ENCODE measurements around the gene SYT7. TPM values are rescaled to one million over a fixed set of nuclear protein-coding genes. Genes with fewer than 3 reads are reported as not detected.

Gene SYT7
- total and polyA plus RNA-seq, 4 donors, result 1.7 to 10.6 (median 3.8) TPM

GRCh38 chr11:61529537-61530225, 51.2 kb downstream of the SYT7 start:
- Histone ChIP-seq H3K9me3 (ENCODE audit: control insufficient read depth in 4 of 4, insufficient read depth in 3 of 4, low read length in 3 of 4) (no peaks in the 10 kb centered on the region), H3K27ac (ENCODE audit: low read depth in 1 of 2, low read length in 1 of 2) (peak overlapping the region in 1 of 2 donors; percentile 47), H3K27me3 (ENCODE audit: control insufficient read depth in 3 of 3, insufficient read depth in 3 of 3, low read length in 2 of 3) (no peaks in the 10 kb centered on the region), H3K4me1 (ENCODE audit: control insufficient read depth in 5 of 5, insufficient read depth in 5 of 5, low read length in 5 of 5) (peaks cover 0 to 14% (median 12%) of the 10 kb centered on the region in 5 donors), H3K4me3 (no peak overlapping the region), H3K36me3 (ENCODE audit: control insufficient read depth in 4 of 4, insufficient read depth in 4 of 4, low read length in 4 of 4) (no peaks in the 10 kb centered on the region), H3K9ac (ENCODE audit: insufficient read depth in 1 of 2, low read length in 2 of 2) (no peak overlapping the region)
- 66 to 78% methylated on average over 21 of the region's 21 CpGs for WGBS, 2 donors
- ATAC-seq (ENCODE audit: insufficient read depth, low FRiP score), result no peak
- DNase-seq, result peak in 2 of 3 donors; percentile 44 to 49
- TF ChIP-seq CTCF (IDR thresholded peaks at IDR 0.05; ENCODE audit: control extremely low read depth, extremely low read depth), result no peak

- no peak overlapping the region for H3K4me3 ChIP-seq
- 67% methylated on average over 11 to 14 of the region's 14 CpGs for WGBS, 2 donors
- H3K27me3 ChIP-seq (ENCODE audit: control insufficient read depth in 3 of 3, insufficient read depth in 3 of 3, low read length in 2 of 3), result no peaks in the 10 kb centered on the region
- DNase-seq (no peak), ATAC-seq (ENCODE audit: insufficient read depth, low FRiP score) (no peak)
- H3K36me3 ChIP-seq (ENCODE audit: control insufficient read depth in 4 of 4, insufficient read depth in 4 of 4, low read length in 4 of 4), result no peaks in the 10 kb centered on the region
- no peak overlapping the region for H3K9ac ChIP-seq (ENCODE audit: insufficient read depth in 1 of 2, low read length in 2 of 2)
- no peaks in the 10 kb centered on the region for H3K9me3 ChIP-seq (ENCODE audit: control insufficient read depth in 4 of 4, insufficient read depth in 3 of 4, low read length in 3 of 4)
- no peak for TF ChIP-seq CTCF (IDR thresholded peaks at IDR 0.05; ENCODE audit: control extremely low read depth, extremely low read depth)
- H3K27ac ChIP-seq (ENCODE audit: low read depth in 1 of 2, low read length in 1 of 2), result no peak overlapping the region
- peaks cover 0 to 10% (median 5%) of the 10 kb centered on the region in 5 donors for H3K4me1 ChIP-seq (ENCODE audit: control insufficient read depth in 5 of 5, insufficient read depth in 5 of 5, low read length in 5 of 5)
Measured at GRCh38 chr11:61528114-61528513, 52.8 kb downstream of the SYT7 start.

GRCh38 chr11:61526956-61527731, 53.7 kb downstream of the SYT7 start:
- DNase-seq (no peak), ATAC-seq (ENCODE audit: insufficient read depth, low FRiP score) (no peak)
- H3K4me1 ChIP-seq (ENCODE audit: control insufficient read depth in 5 of 5, insufficient read depth in 5 of 5, low read length in 5 of 5), result peaks cover 0 to 10% (median 5%) of the 10 kb centered on the region in 5 donors
- H3K27ac ChIP-seq (ENCODE audit: low read depth in 1 of 2, low read length in 1 of 2), result no peak overlapping the region
- H3K9ac ChIP-seq (ENCODE audit: insufficient read depth in 1 of 2, low read length in 2 of 2), result no peak overlapping the region
- no peaks in the 10 kb centered on the region for H3K9me3 ChIP-seq (ENCODE audit: control insufficient read depth in 4 of 4, insufficient read depth in 3 of 4, low read length in 3 of 4)
- H3K4me3 ChIP-seq, result no peak overlapping the region
- TF ChIP-seq CTCF (IDR thresholded peaks at IDR 0.05; ENCODE audit: control extremely low read depth, extremely low read depth), result no peak
- no peaks in the 10 kb centered on the region for H3K27me3 ChIP-seq (ENCODE audit: control insufficient read depth in 3 of 3, insufficient read depth in 3 of 3, low read length in 2 of 3)
- WGBS, 2 donors, result 84 to 85% methylated on average over 20 of the region's 20 CpGs
- peaks cover 0 to 2% (median 0%) of the 10 kb centered on the region in 4 donors for H3K36me3 ChIP-seq (ENCODE audit: control insufficient read depth in 4 of 4, insufficient read depth in 4 of 4, low read length in 4 of 4)
